PC-9 (cell line): ENCODE data around the gene PUS1.

ENCODE experiments used
- EZH2 ChIP-seq: fragments of 200-600 bp; sonication (generic); IDR thresholded peaks from 2 replicates; pipeline ENCODE4 v1.8.0; 2017; ENCODE audit warnings: antibody characterized with exemption, low read depth
- TF ChIP-seq, protein P1 (sequence below): fragments of 200-600 bp; sonication (generic); conservative IDR thresholded peaks from 2 replicates; pipeline ENCODE4 v1.6.1; 2017; ENCODE audit warnings: mixed run types, antibody characterized with exemption, mild to moderate bottlenecking, moderate library complexity

- TF ChIP-seq EZH2, result no peak
- TF ChIP-seq, protein P1, sequence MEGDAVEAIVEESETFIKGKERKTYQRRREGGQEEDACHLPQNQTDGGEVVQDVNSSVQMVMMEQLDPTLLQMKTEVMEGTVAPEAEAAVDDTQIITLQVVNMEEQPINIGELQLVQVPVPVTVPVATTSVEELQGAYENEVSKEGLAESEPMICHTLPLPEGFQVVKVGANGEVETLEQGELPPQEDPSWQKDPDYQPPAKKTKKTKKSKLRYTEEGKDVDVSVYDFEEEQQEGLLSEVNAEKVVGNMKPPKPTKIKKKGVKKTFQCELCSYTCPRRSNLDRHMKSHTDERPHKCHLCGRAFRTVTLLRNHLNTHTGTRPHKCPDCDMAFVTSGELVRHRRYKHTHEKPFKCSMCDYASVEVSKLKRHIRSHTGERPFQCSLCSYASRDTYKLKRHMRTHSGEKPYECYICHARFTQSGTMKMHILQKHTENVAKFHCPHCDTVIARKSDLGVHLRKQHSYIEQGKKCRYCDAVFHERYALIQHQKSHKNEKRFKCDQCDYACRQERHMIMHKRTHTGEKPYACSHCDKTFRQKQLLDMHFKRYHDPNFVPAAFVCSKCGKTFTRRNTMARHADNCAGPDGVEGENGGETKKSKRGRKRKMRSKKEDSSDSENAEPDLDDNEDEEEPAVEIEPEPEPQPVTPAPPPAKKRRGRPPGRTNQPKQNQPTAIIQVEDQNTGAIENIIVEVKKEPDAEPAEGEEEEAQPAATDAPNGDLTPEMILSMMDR, result no peak
Measured at GRCh38 chr12:131918311-131919050, 10.6 kb upstream of the PUS1 start.
